Neuronal stem cell (in vitro differentiated cells): ENCODE data around the gene PIEZO2. TPM values are rescaled to one million over a fixed set of nuclear protein-coding genes. Genes with fewer than 3 reads are reported as not detected.
"Not testable (repeated sequence)": the region's sequence is repeated elsewhere in the genome, so short reads cannot be mapped to it uniquely, and the experiment has no call there.

Experiments used
- DNase-seq: peaks from one replicate; pipeline ENCODE4 v3.0.0-alpha.2; 2013; ENCODE audit warnings: low spot score
- H2AFZ ChIP-seq: one replicate; pipeline ENCODE4 v1.6.1; 2013; ENCODE audit warnings: mild to moderate bottlenecking, low read length, inconsistent platforms
- H2AK5ac ChIP-seq: 2 replicates; pipeline ENCODE4 v1.6.1; 2013; ENCODE audit warnings: low read depth, mild to moderate bottlenecking, inconsistent platforms, low read length, moderate library complexity, mixed read lengths
- H2BK120ac ChIP-seq: 2 replicates; pipeline ENCODE4 v1.6.1; 2013; ENCODE audit warnings: low read depth, mild to moderate bottlenecking, inconsistent platforms, low read length, moderate library complexity, mixed read lengths
- H2BK12ac ChIP-seq: one replicate; pipeline ENCODE4 v1.6.1; 2013; ENCODE audit warnings: low read length, inconsistent platforms
- H2BK15ac ChIP-seq: 2 replicates; pipeline ENCODE4 v1.6.1; 2013; ENCODE audit warnings: mild to moderate bottlenecking, low read length, inconsistent platforms, mixed read lengths
- H2BK5ac ChIP-seq: one replicate; pipeline ENCODE4 v1.6.1; 2013; ENCODE audit warnings: inconsistent platforms, mild to moderate bottlenecking, low read length, moderate library complexity
- H3K14ac ChIP-seq: one replicate; pipeline ENCODE4 v1.6.1; 2013; ENCODE audit warnings: low read length, inconsistent platforms
- H3K18ac ChIP-seq: 2 replicates; pipeline ENCODE4 v1.6.1; 2013; ENCODE audit warnings: low read length, inconsistent platforms
- H3K23ac ChIP-seq: 2 replicates; pipeline ENCODE4 v1.6.1; 2013; ENCODE audit warnings: low read depth, mild to moderate bottlenecking, mixed read lengths, low read length, inconsistent platforms; ENCODE audit not compliant: poor library complexity
- H3K27ac ChIP-seq: replicated peaks from 3 replicates; pipeline ENCODE4 v1.5.1; 2013; ENCODE audit warnings: low read length, inconsistent platforms
- H3K27me3 ChIP-seq, 3 experiments: 2 replicates each; pipeline ENCODE4 v1.6.1; 2013; ENCODE audit warnings: low read length in 3 of 3, mild to moderate bottlenecking in 2 of 3, inconsistent platforms in 1 of 3, low read depth in 1 of 3, mixed read lengths in 1 of 3, moderate library complexity in 1 of 3; ENCODE audit not compliant: control insufficient read depth in 3 of 3, insufficient read depth in 3 of 3
- H3K36me3 ChIP-seq, 2 donors: replicated peaks in 1 of 2; 2 replicates each; pipeline ENCODE4 v1.6.1; 2013; ENCODE audit warnings: low read length in 2 of 2; ENCODE audit not compliant: control insufficient read depth in 2 of 2, insufficient read depth in 2 of 2
- H3K4ac ChIP-seq: 2 replicates; pipeline ENCODE4 v1.6.1; 2013; ENCODE audit warnings: inconsistent platforms, mild to moderate bottlenecking, low read length, moderate library complexity
- H3K4me1 ChIP-seq, 2 donors: 1 replicate in 1 of 2; 2 replicates in 1 of 2; pipeline ENCODE4 v1.6.1; 2013; ENCODE audit warnings: low read length in 2 of 2, low read depth in 1 of 2; ENCODE audit not compliant: control insufficient read depth in 2 of 2, insufficient read depth in 1 of 2
- H3K4me2 ChIP-seq: one replicate; pipeline ENCODE4 v1.6.1; 2013; ENCODE audit warnings: mild to moderate bottlenecking, low read length, inconsistent platforms; ENCODE audit not compliant: insufficient read depth, poor library complexity, severe bottlenecking
- H3K4me3 ChIP-seq, 2 donors: 2 replicates each; pipeline ENCODE4 v1.5.1; 2013; ENCODE audit warnings: low read length in 2 of 2, mild to moderate bottlenecking in 2 of 2, inconsistent platforms in 1 of 2, moderate library complexity in 1 of 2
- H3K79me1 ChIP-seq: one replicate; pipeline ENCODE4 v1.6.1; 2013; ENCODE audit warnings: low read depth, mild to moderate bottlenecking, inconsistent platforms, low read length, moderate library complexity
- H3K9ac ChIP-seq: one replicate; pipeline ENCODE4 v1.6.1; 2013; ENCODE audit warnings: mild to moderate bottlenecking, low read depth, low read length, inconsistent platforms; ENCODE audit not compliant: poor library complexity
- H3K9me3 ChIP-seq, 2 donors: replicated peaks in 1 of 2; 2 replicates each; pipeline versions ENCODE3 to v1.6.1; 2013; ENCODE audit warnings: low read length in 2 of 2, mild to moderate bottlenecking in 2 of 2, inconsistent platforms in 1 of 2, low read depth in 1 of 2, mixed read lengths in 1 of 2, moderate library complexity in 1 of 2; ENCODE audit not compliant: control insufficient read depth in 2 of 2, insufficient read depth in 1 of 2
- H4K8ac ChIP-seq: one replicate; pipeline ENCODE4 v1.6.1; 2013; ENCODE audit warnings: low read depth, mild to moderate bottlenecking, inconsistent platforms, low read length, moderate library complexity
- H4K91ac ChIP-seq: one replicate; pipeline ENCODE4 v1.6.1; 2013; ENCODE audit warnings: low read length, low read depth, mild to moderate bottlenecking, inconsistent platforms; ENCODE audit not compliant: poor library complexity
- whole genome bisulfite sequencing, 2 donors: extraction: QIAGEN DNeasy Blood & Tissue Kit; methylation state at CpG; one replicate each; pipeline ENCODE4 v1.1.7; 2013; ENCODE audit warnings: missing lambda C conversion rate in 2 of 2, mixed read lengths in 1 of 2; ENCODE audit not compliant: insufficient read length in 2 of 2, insufficient replicate concordance in 1 of 2; ENCODE audit errors: extremely low coverage in 2 of 2; 5-methylcytosine and 5-hydroxymethylcytosine counted together
- polyA plus RNA-seq, 2 experiments: library from polyadenylated mRNA; stranded (reverse); fragments of 200-250 nt; gene quantifications; one replicate each; pipeline ENCODE4 v1.2.3, GENCODE V29; 2013

PIEZO2 gene
- polyA plus RNA-seq (2013, experiment 1 of 2): 2.8 TPM
- 3.2 TPM for polyA plus RNA-seq (2013, experiment 2 of 2)

DNA sequence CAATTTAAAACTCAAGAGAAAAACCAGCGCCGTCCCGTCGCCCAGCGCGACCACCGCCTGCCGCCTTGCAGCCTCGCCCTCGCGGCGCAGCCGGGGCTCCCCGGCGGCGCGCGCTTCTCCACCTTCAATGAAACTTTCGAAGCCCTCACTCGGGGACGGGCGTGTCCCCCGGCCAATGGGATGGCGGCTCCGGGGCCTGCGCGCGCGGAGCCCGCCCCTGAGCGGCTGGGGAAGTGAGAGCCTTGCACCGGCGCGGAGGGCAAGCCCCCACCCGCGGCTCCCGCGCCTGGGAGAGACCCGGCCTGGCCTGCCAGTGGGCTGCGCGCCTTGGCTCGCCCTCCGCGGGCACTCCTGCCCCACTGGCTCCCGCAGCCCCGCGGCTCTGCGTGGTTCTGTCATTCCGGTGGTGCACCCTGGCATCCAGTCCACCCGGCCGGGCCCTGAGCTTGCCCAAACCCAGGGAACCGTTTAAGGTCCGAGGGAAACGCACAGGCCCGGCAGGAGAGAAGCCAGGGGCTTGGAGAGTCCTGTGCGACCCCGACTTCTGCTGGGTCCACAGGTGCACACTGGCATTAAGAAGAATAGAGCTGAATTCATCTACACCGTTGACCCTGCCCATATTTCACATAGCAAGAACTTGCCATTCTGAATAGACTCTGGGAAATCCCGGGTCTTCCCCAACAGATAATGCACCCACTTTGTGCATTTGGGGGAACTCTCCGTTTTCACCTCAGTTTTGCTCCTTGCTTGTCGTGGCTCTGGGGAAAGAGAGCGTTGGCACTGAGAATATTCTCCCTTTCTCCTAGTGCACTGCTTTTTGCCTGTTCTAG, at the start of gene PIEZO2:
TSS of gene PIEZO2 (minus strand) at position 129 of the 830 bp plus-strand sequence. CDS start 981 bp downstream, outside the sequence.
- DNase-seq: peak; percentile 83
- Histone ChIP-seq H3K4me1 (peaks cover 0 to 15% of the 10 kb centered on the region in 2 donors), H3K4me2 (peak within 1 kb of the TSS; percentile 92), H3K9ac (peak within 1 kb of the TSS; percentile 89), H2BK12ac (peak within 1 kb of the TSS; percentile 51), H3K9me3 (no peaks in the 10 kb centered on the region), H2BK5ac (peak within 1 kb of the TSS; percentile 20), H3K4me3 (peak within 1 kb of the TSS; percentile 49 to 76), H2BK15ac (peak within 1 kb of the TSS; percentile 81), H3K18ac (peak within 1 kb of the TSS; percentile 96), H3K14ac (peak within 1 kb of the TSS; percentile 79), H2AFZ (peak within 1 kb of the TSS; percentile 91), H3K4ac (no peak within 1 kb of the TSS), H4K8ac (peak within 1 kb of the TSS; percentile 57), H3K79me1 (peaks cover 5% of the 10 kb centered on the region), H3K27ac (no peak within 1 kb of the TSS), H3K27me3 (peaks cover 16 to 62% (median 45%) of the 10 kb centered on the region in 3 experiments), H4K91ac (no peak within 1 kb of the TSS), H2AK5ac (peak within 1 kb of the TSS; percentile 65), H3K36me3 (no peaks in the 10 kb centered on the region), H2BK120ac (no peak within 1 kb of the TSS), H3K23ac (peak within 1 kb of the TSS; percentile 76)
- no CpG with 5 or more reads among the region's 62 CpGs for WGBS, 2 donors

DNA sequence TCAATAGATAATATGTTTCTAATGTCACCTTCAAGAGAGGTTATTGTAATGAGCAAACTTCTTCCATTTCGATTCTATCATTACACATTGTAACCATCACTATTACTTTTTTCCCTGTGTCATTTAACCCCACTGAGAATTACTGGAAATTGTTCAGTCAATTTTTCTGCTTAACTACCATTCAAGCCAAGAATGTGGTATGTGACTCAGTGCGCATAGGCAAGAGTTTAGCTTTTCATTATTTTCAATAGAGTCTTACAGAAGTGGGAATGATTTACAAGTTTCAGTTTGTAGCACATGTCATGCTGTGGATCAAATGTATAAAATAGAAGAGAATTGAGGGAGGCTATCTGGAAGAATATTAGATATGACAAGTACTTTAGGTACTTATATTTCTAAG, 34.3 kb upstream of the PIEZO2 start:
- Histone ChIP-seq H3K79me1 (no peaks in the 10 kb centered on the region), H3K27me3 (no peaks in the 10 kb centered on the region), H2AK5ac (no peak overlapping the region), H3K36me3 (no peaks in the 10 kb centered on the region), H3K4me1 (no peaks in the 10 kb centered on the region), H2BK120ac (no peak overlapping the region), H3K4ac (no peak overlapping the region), H3K23ac (no peak overlapping the region), H3K4me2 (no peak overlapping the region), H3K14ac (no peak overlapping the region), H2AFZ (no peak overlapping the region), H3K18ac (no peak overlapping the region), H3K9ac (no peak overlapping the region), H2BK12ac (no peak overlapping the region), H2BK15ac (no peak overlapping the region), H3K9me3 (no peaks in the 10 kb centered on the region), H3K4me3 (no peak overlapping the region), H4K91ac (no peak overlapping the region), H3K27ac (no peak overlapping the region), H2BK5ac (no peak overlapping the region), H4K8ac (no peak overlapping the region)
- no peak for DNase-seq
- no CpG with 5 or more reads among the region's 2 CpGs for WGBS, 2 donors

DNA sequence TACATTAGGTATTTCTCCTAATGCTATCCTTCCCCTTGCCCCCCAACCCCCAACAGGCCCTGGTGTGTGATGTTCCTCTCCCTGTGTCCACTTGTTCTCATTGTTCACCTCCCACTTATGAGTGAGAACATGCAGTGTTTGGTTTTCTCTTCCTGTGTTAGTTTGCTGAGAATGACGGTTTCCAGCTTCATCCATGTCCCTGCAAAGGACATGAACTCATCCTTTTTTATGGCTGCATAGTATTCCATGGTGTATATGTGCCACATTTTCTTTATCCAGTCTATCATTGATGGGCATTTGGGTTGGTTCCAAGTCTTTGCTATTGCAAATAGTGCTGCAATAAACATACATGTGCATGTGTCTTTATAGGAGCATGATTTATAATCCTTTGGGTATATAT, 32.3 kb upstream of the PIEZO2 start:
- not testable (repeated sequence) for H2BK5ac ChIP-seq, H3K27ac ChIP-seq, H2BK12ac ChIP-seq, H4K91ac ChIP-seq, H3K4me2 ChIP-seq, H3K9me3 ChIP-seq, H3K9ac ChIP-seq, H3K4ac ChIP-seq, H3K4me3 ChIP-seq, H3K14ac ChIP-seq, H3K4me1 ChIP-seq, DNase-seq, H3K18ac ChIP-seq, H2BK120ac ChIP-seq, H2AK5ac ChIP-seq, H3K27me3 ChIP-seq, H3K23ac ChIP-seq, H2BK15ac ChIP-seq, H3K79me1 ChIP-seq, H3K36me3 ChIP-seq, H4K8ac ChIP-seq, H2AFZ ChIP-seq
- no CpG with 5 or more reads among the region's 1 CpG for WGBS, 2 donors

- H2AFZ ChIP-seq: no peak overlapping the region
- H2BK12ac ChIP-seq: no peak overlapping the region
- H2BK5ac ChIP-seq: no peak overlapping the region
- no peak overlapping the region for H3K23ac ChIP-seq
- H3K36me3 ChIP-seq: no peaks in the 10 kb centered on the region
- H3K4ac ChIP-seq: no peak overlapping the region
- no CpG with 5 or more reads among the region's 6 CpGs for WGBS, 2 donors
- H4K91ac ChIP-seq: no peak overlapping the region
- H3K4me3 ChIP-seq: no peak overlapping the region
- no peak overlapping the region for H3K9ac ChIP-seq
- no peaks in the 10 kb centered on the region for H3K79me1 ChIP-seq
- peak overlapping the region; percentile 56 for H3K14ac ChIP-seq
- DNase-seq: no peak
- no peak overlapping the region for H3K27ac ChIP-seq
- no peak overlapping the region for H2AK5ac ChIP-seq
- no peak overlapping the region for H3K4me2 ChIP-seq
- no peak overlapping the region for H4K8ac ChIP-seq
- no peak overlapping the region for H2BK120ac ChIP-seq
- H3K4me1 ChIP-seq: no peaks in the 10 kb centered on the region
- no peak overlapping the region for H2BK15ac ChIP-seq
- H3K27me3 ChIP-seq: no peaks in the 10 kb centered on the region
- no peaks in the 10 kb centered on the region for H3K9me3 ChIP-seq
- no peak overlapping the region for H3K18ac ChIP-seq
Observed at GRCh38 chr18:11179959-11180519, 30.7 kb upstream of the PIEZO2 start.
